Measurements from ENCODE around the gene SMAD7.

The SMAD7 gene, protein sequence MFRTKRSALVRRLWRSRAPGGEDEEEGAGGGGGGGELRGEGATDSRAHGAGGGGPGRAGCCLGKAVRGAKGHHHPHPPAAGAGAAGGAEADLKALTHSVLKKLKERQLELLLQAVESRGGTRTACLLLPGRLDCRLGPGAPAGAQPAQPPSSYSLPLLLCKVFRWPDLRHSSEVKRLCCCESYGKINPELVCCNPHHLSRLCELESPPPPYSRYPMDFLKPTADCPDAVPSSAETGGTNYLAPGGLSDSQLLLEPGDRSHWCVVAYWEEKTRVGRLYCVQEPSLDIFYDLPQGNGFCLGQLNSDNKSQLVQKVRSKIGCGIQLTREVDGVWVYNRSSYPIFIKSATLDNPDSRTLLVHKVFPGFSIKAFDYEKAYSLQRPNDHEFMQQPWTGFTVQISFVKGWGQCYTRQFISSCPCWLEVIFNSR

DNA sequence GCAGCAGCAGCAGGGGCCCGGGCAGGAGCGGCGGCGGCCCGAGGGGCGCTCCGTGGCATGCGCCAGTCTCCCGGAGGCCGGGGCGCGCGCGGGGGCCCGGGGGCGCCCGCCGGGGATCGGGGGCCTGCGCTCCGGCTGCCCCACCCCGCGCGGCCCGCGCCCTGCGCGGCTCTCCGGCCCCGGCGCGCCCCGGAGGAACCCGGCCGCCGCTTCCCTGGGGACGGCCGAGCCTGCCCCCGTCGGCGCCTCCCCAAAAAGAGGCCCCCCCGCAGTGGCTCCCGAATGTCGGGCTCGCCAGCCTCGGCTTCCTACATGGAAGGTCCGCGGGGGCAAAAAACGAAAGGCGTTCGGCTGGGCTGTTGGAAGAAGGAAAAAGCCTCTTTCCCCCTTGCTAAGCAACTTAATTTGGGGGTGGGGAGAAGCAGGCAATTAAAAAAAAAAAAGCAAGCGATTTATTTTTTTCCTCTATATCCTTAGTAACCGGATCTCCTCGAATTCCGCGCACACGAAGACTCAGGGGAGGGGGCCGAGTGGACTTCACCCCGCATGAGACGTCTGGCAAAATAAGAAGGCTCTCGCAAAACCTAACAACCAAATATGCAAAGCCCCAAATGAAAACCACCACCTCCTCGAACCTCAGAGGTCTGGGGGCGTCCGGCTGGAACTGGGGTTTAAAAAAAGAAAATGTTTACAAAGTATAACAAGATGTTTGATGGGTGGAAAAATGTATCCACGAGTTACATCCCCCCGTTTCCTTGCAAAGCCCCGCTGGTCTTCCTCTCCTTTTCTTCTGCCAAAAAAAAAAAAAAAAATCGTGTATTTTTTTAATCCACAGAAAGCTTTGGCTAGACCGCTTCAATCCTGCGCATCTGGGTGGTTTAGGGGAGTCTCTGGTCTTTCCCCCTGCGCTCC is at the start of gene SMAD7:
Gene SMAD7, minus strand, starts transcription at position 430 of the 912 bp plus-strand sequence. CDS start 541 bp downstream, outside the sequence.
- no peak for TF ChIP-seq CTBP1 (IDR thresholded peaks at IDR 0.05; ENCODE audit: borderline replicate concordance)
- no peak for TF ChIP-seq TARDBP (IDR thresholded peaks at IDR 0.05)
- no peak for TF ChIP-seq ARNT (IDR thresholded peaks at IDR 0.05)
- TF ChIP-seq ELF4 (IDR thresholded peaks at IDR 0.05): no peak
- TF ChIP-seq L3MBTL2 (conservative IDR thresholded peaks at IDR 0.05): no peak
- TF ChIP-seq BHLHE40 (IDR thresholded peaks at IDR 0.05; ENCODE audit: borderline replicate concordance): no peak
- TF ChIP-seq SUZ12 (IDR thresholded peaks at IDR 0.05): no peak
- no peak for TF ChIP-seq FOXM1 (IDR thresholded peaks at IDR 0.05; ENCODE audit: borderline replicate concordance)
- TF ChIP-seq SP1 (IDR thresholded peaks at IDR 0.05): no peak
- no peak for TF ChIP-seq LEF1 (IDR thresholded peaks at IDR 0.05; ENCODE audit: borderline replicate concordance)
- no peak for TF ChIP-seq HDGF (IDR thresholded peaks at IDR 0.05; ENCODE audit: borderline replicate concordance)
- no peak for TF ChIP-seq NFRKB (IDR thresholded peaks at IDR 0.05)
- no peak for TF ChIP-seq ZNF384 (IDR thresholded peaks at IDR 0.05)
- ChIA-PET POLR2A (interaction anchor here (1.2 to 2.5 kb wide), 4 partner anchors 12 to 63 kb away, joined by 4 to 13 read pairs (median 6); no protein-coding TSS in a partner anchor), CTCF (interaction anchor here (0.6 kb wide), 1 partner anchor 11 kb away, joined by 4 read pairs; no protein-coding TSS in a partner anchor)
- DNase-seq (ENCODE audit: extremely low spot score): no peak

DNA sequence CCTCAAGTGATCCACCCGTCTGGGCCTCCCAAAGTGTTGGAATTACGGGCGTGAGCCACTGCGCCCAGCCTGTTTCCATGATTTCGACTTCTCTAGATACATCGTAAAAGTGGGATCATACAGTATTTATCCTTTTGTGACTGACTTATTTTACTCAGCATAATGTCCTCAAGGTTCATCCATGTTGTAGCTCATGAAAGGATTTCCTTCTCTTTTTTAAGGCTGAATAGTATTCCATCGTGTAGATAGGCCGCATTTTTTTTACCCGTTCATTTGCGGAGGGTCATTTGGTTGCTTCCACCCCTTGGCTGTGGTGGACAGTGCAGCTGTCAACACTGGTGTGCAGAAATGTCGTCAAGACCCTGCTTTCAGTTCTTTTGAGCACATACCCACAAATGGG is 48.8 kb upstream of the SMAD7 start:
- DNase-seq (ENCODE audit: extremely low spot score): no peak
- no peak for TF ChIP-seq SP1 (IDR thresholded peaks at IDR 0.05)
- no peak for TF ChIP-seq CTBP1 (IDR thresholded peaks at IDR 0.05; ENCODE audit: borderline replicate concordance)
- no peak for TF ChIP-seq BHLHE40 (IDR thresholded peaks at IDR 0.05; ENCODE audit: borderline replicate concordance)
- TF ChIP-seq ELF4 (IDR thresholded peaks at IDR 0.05): no peak
- TF ChIP-seq ARNT (IDR thresholded peaks at IDR 0.05): no peak
- TF ChIP-seq, protein P1, sequence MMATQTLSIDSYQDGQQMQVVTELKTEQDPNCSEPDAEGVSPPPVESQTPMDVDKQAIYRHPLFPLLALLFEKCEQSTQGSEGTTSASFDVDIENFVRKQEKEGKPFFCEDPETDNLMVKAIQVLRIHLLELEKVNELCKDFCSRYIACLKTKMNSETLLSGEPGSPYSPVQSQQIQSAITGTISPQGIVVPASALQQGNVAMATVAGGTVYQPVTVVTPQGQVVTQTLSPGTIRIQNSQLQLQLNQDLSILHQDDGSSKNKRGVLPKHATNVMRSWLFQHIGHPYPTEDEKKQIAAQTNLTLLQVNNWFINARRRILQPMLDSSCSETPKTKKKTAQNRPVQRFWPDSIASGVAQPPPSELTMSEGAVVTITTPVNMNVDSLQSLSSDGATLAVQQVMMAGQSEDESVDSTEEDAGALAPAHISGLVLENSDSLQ (IDR thresholded peaks at IDR 0.05): no peak
- no peak for TF ChIP-seq SUZ12 (IDR thresholded peaks at IDR 0.05)
- TF ChIP-seq FOXM1 (IDR thresholded peaks at IDR 0.05; ENCODE audit: borderline replicate concordance): no peak
- no peak for TF ChIP-seq FOXA1 (IDR thresholded peaks at IDR 0.05)
- TF ChIP-seq L3MBTL2 (conservative IDR thresholded peaks at IDR 0.05): no peak
- TF ChIP-seq NFRKB (IDR thresholded peaks at IDR 0.05): no peak
- no peak for TF ChIP-seq TARDBP (IDR thresholded peaks at IDR 0.05)
- CTCF ChIA-PET: no interaction called here
- POLR2A ChIA-PET: interaction anchor here (1.7 to 4.5 kb wide), 2 partner anchors 12 to 47 kb away, joined by 4 to 27 read pairs; no protein-coding TSS in a partner anchor

DNA sequence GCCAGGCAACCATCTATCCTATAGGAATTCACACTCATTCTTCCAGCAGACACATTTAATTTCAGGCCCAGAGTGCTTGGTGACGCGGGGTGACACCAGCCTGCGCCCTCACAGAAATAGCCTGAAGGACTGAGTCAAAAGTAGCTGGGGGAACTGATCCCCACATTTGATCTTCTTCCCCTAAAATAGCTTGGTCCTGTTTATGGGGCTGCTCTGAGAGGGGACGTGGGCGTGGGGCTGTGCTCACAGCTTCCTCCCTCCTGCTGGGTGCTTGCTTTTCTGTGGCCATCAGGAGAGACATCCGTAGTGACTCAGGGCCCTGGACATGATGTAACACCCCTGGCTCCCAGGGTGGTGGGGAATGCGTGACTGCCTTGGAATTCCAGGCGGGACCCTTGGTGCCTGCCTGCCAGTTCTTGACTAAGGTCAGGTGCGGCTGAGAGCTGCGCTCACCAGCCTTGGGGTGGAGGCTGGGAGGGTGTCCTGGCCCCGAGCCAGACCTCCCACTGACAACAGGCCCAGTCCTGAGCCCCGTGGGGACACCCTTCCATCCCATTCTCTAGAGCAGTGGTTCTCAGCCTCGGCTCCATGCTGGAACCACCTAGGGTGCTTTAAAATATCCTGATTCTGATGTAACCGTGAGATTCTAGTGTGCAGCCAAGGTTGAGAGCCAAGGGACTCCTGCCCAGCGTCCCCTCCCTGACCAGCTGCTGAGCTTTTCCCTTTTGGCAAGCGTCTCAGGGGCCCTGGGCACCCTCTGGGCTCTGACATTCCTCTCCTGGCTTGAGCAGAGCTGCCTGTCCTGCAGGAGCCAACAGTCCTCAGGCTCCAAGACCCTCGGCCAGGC is 47.4 kb upstream of the SMAD7 start:
- ChIA-PET POLR2A (interaction anchor here (1.1 to 4.5 kb wide), 10 partner anchors 8 to 53 kb away, joined by 3 to 27 read pairs (median 6); no protein-coding TSS in a partner anchor), CTCF (interaction anchor here (1.4 kb wide), 1 partner anchor 57 kb away, joined by 4 read pairs; no protein-coding TSS in a partner anchor)
- peak; percentile 35 for DNase-seq (ENCODE audit: extremely low spot score)
- TF ChIP-seq SP1 (IDR thresholded peaks at IDR 0.05) (no peak), ELF4 (IDR thresholded peaks at IDR 0.05) (no peak), ZNF384 (IDR thresholded peaks at IDR 0.05) (no peak), TARDBP (IDR thresholded peaks at IDR 0.05) (no peak), FOXK2 (IDR thresholded peaks at IDR 0.05) (no peak), ARNT (IDR thresholded peaks at IDR 0.05) (no peak), NFRKB (IDR thresholded peaks at IDR 0.05) (no peak), BHLHE40 (IDR thresholded peaks at IDR 0.05; ENCODE audit: borderline replicate concordance) (no peak), HDGF (IDR thresholded peaks at IDR 0.05; ENCODE audit: borderline replicate concordance) (no peak), FOXA1 (IDR thresholded peaks at IDR 0.05) (no peak), CTBP1 (IDR thresholded peaks at IDR 0.05; ENCODE audit: borderline replicate concordance) (no peak), SUZ12 (IDR thresholded peaks at IDR 0.05) (no peak)
- TF ChIP-seq, protein P1 (IDR thresholded peaks at IDR 0.05): no peak

DNA sequence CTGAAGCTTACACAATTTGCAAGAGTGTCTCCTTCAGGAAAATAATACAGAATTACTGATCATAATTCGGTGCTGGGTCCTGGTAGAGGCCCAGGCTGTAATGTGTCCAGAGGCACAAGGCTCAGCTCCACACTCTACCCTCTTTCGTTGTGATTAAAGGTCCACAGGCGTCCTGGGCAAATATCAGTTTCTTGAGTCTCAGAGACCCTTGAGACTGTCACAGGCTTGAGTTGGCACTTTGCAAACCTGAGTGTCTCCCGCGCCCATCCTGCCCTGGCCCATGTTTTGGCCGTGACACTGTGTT is 46.9 kb upstream of the SMAD7 start:
- POLR2A ChIA-PET: interaction anchor here (1.1 to 4.5 kb wide), 9 partner anchors 8 to 53 kb away, joined by 3 to 27 read pairs (median 6); no protein-coding TSS in a partner anchor
- TF ChIP-seq FOXK2 (IDR thresholded peaks at IDR 0.05): no peak
- no peak for TF ChIP-seq FOXA1 (IDR thresholded peaks at IDR 0.05)
- no peak for TF ChIP-seq HDGF (IDR thresholded peaks at IDR 0.05; ENCODE audit: borderline replicate concordance)
- no peak for TF ChIP-seq SUZ12 (IDR thresholded peaks at IDR 0.05)
- no peak for TF ChIP-seq FOXM1 (IDR thresholded peaks at IDR 0.05; ENCODE audit: borderline replicate concordance)
- no peak for TF ChIP-seq ELF4 (IDR thresholded peaks at IDR 0.05)
- TF ChIP-seq NFRKB (IDR thresholded peaks at IDR 0.05): no peak
- no peak for TF ChIP-seq CTBP1 (IDR thresholded peaks at IDR 0.05; ENCODE audit: borderline replicate concordance)
- TF ChIP-seq SP1 (IDR thresholded peaks at IDR 0.05): no peak
- no peak for TF ChIP-seq L3MBTL2 (conservative IDR thresholded peaks at IDR 0.05)
- TF ChIP-seq TARDBP (IDR thresholded peaks at IDR 0.05): no peak
- no peak for TF ChIP-seq BHLHE40 (IDR thresholded peaks at IDR 0.05; ENCODE audit: borderline replicate concordance)
- DNase-seq (ENCODE audit: extremely low spot score): no peak
- CTCF ChIA-PET: interaction anchor here (0.8 to 1.4 kb wide), 3 partner anchors 23 to 56 kb away, joined by 3 to 5 read pairs (median 4); no protein-coding TSS in a partner anchor
